Osteoblast (primary cell): ENCODE data around the gene GPR179. TPM values are rescaled to one million over a fixed set of nuclear protein-coding genes. Genes with fewer than 3 reads are reported as not detected.

Experiments used
- DNase-seq: peaks from one replicate; pipeline ENCODE4 v3.0.0; 2011; ENCODE audit warnings: low spot score, mixed read lengths; ENCODE audit not compliant: insufficient read length; ENCODE audit errors: missing footprints
- H2AFZ ChIP-seq: 2 replicates; pipeline ENCODE4 v1.6.0; 2011; ENCODE audit warnings: mild to moderate bottlenecking, low read length
- H3K27ac ChIP-seq: 2 replicates; pipeline ENCODE4 v1.5.1; 2011; ENCODE audit warnings: mild to moderate bottlenecking, low read depth, low read length, moderate library complexity
- H3K27me3 ChIP-seq: 2 replicates; pipeline ENCODE4 v1.6.0; 2012; ENCODE audit warnings: mild to moderate bottlenecking, control low read depth, inconsistent platforms, low read length, moderate library complexity; ENCODE audit not compliant: insufficient read depth
- H3K36me3 ChIP-seq: 2 replicates; pipeline ENCODE4 v1.5.1; 2011; ENCODE audit warnings: mild to moderate bottlenecking, low read length, control low read depth, moderate library complexity; ENCODE audit not compliant: insufficient read depth
- H3K4me1 ChIP-seq: 2 replicates; pipeline ENCODE4 v1.5.1; 2011; ENCODE audit warnings: mild to moderate bottlenecking, low read length, control low read depth, moderate library complexity; ENCODE audit not compliant: insufficient read depth
- H3K4me2 ChIP-seq: 2 replicates; pipeline ENCODE4 v1.6.0; 2011; ENCODE audit warnings: mild to moderate bottlenecking, low read length; ENCODE audit not compliant: insufficient read depth
- H3K4me3 ChIP-seq: fragments of 200-600 bp; sonication (generic); 3 replicates; pipeline ENCODE4 v1.5.1; 2012; ENCODE audit warnings: mild to moderate bottlenecking, low read length, inconsistent platforms; ENCODE audit not compliant: insufficient read depth
- H3K79me2 ChIP-seq: 2 replicates; pipeline ENCODE4 v1.6.0; 2012; ENCODE audit warnings: mild to moderate bottlenecking, low read length, control low read depth, inconsistent platforms; ENCODE audit not compliant: insufficient read depth
- H3K9me3 ChIP-seq: 2 replicates; pipeline ENCODE4 v1.5.1; 2011; ENCODE audit warnings: low read depth, low read length, control low read depth
- H4K20me1 ChIP-seq: 2 replicates; pipeline ENCODE4 v1.6.0; 2012; ENCODE audit warnings: mild to moderate bottlenecking, low read length, control low read depth; ENCODE audit not compliant: insufficient read depth
- CTCF ChIP-seq: IDR thresholded peaks from 2 replicates; pipeline ENCODE4 v1.5.1; 2011; ENCODE audit warnings: mild to moderate bottlenecking, low read depth, low read length, moderate library complexity; ENCODE audit errors: extremely low read depth
- total RNA-seq: library from RNA; depleted of rRNA; stranded (reverse); fragments of >200 nt; gene quantifications from 2 replicates; pipeline ENCODE4 v1.2.3, GENCODE V29; 2012

GPR179 gene
- total RNA-seq, 1 donor = not detected

GRCh38 chr17:38357486-38358123 is 13.8 kb upstream of the GPR179 start:
- H3K36me3 ChIP-seq = no peaks in the 10 kb centered on the region
- no peak overlapping the region for H3K27ac ChIP-seq
- H3K27me3 ChIP-seq = no peaks in the 10 kb centered on the region
- no peak overlapping the region for H2AFZ ChIP-seq
- H3K9me3 ChIP-seq = no peaks in the 10 kb centered on the region
- peaks cover 52% of the 10 kb centered on the region for H4K20me1 ChIP-seq
- peaks cover 83% of the 10 kb centered on the region for H3K79me2 ChIP-seq
- no peak for DNase-seq
- H3K4me3 ChIP-seq = no peak overlapping the region
- peaks cover 23% of the 10 kb centered on the region for H3K4me1 ChIP-seq
- no peak for TF ChIP-seq CTCF
- H3K4me2 ChIP-seq = no peak overlapping the region

GRCh38 chr17:38355251-38355650 is 11.5 kb upstream of the GPR179 start:
- Histone ChIP-seq H3K4me1 (peaks cover 29% of the 10 kb centered on the region), H2AFZ (no peak overlapping the region), H3K4me2 (no peak overlapping the region), H3K4me3 (no peak overlapping the region), H4K20me1 (peaks cover 37% of the 10 kb centered on the region), H3K27ac (no peak overlapping the region), H3K79me2 (peaks cover 70% of the 10 kb centered on the region), H3K36me3 (no peaks in the 10 kb centered on the region), H3K9me3 (no peaks in the 10 kb centered on the region), H3K27me3 (no peaks in the 10 kb centered on the region)
- DNase-seq = no peak
- no peak for TF ChIP-seq CTCF

GRCh38 chr17:38354466-38354865 is 10.7 kb upstream of the GPR179 start:
- peaks cover 36% of the 10 kb centered on the region for H4K20me1 ChIP-seq
- no peaks in the 10 kb centered on the region for H3K9me3 ChIP-seq
- DNase-seq = no peak
- H3K4me3 ChIP-seq = no peak overlapping the region
- H3K4me1 ChIP-seq = peaks cover 28% of the 10 kb centered on the region
- H3K79me2 ChIP-seq = peaks cover 68% of the 10 kb centered on the region
- no peak overlapping the region for H3K27ac ChIP-seq
- TF ChIP-seq CTCF = no peak
- H2AFZ ChIP-seq = no peak overlapping the region
- H3K36me3 ChIP-seq = no peaks in the 10 kb centered on the region
- peak overlapping the region; percentile 82 for H3K4me2 ChIP-seq
- H3K27me3 ChIP-seq = no peaks in the 10 kb centered on the region

GRCh38 chr17:38353668-38354067 is 9.9 kb upstream of the GPR179 start:
- peak overlapping the region; percentile 82 for H3K4me2 ChIP-seq

More at GRCh38 chr17:38353668-38354067, 9.9 kb upstream of the GPR179 start:
- DNase-seq = no peak
- H3K4me1 ChIP-seq = peaks cover 20% of the 10 kb centered on the region
- H3K4me3 ChIP-seq = peak overlapping the region; percentile 79
- H3K27me3 ChIP-seq = no peaks in the 10 kb centered on the region
- H4K20me1 ChIP-seq = peaks cover 29% of the 10 kb centered on the region
- H3K79me2 ChIP-seq = peaks cover 64% of the 10 kb centered on the region
- H3K27ac ChIP-seq = no peak overlapping the region
- no peaks in the 10 kb centered on the region for H3K36me3 ChIP-seq
- no peaks in the 10 kb centered on the region for H3K9me3 ChIP-seq
- H2AFZ ChIP-seq = no peak overlapping the region
- no peak for TF ChIP-seq CTCF
